ENCODE results near the gene RANBP10. TPM values are rescaled to one million over a fixed set of nuclear protein-coding genes. Genes with fewer than 3 reads are reported as not detected.
A peak's percentile ranks its signal among the peaks of the same experiment; 100 is the strongest.

The RANBP10 gene
- 15.5 and 15.6 TPM in 2 replicates for total RNA-seq (2021)
- long read RNA-seq, full-length matches to known transcripts: 18 of 35 reads
- long read RNA-seq, partial matches to known transcripts: 3 of 35 reads
- long read RNA-seq, other reads (novel, unspliced or antisense): 14 of 35 reads

DNA sequence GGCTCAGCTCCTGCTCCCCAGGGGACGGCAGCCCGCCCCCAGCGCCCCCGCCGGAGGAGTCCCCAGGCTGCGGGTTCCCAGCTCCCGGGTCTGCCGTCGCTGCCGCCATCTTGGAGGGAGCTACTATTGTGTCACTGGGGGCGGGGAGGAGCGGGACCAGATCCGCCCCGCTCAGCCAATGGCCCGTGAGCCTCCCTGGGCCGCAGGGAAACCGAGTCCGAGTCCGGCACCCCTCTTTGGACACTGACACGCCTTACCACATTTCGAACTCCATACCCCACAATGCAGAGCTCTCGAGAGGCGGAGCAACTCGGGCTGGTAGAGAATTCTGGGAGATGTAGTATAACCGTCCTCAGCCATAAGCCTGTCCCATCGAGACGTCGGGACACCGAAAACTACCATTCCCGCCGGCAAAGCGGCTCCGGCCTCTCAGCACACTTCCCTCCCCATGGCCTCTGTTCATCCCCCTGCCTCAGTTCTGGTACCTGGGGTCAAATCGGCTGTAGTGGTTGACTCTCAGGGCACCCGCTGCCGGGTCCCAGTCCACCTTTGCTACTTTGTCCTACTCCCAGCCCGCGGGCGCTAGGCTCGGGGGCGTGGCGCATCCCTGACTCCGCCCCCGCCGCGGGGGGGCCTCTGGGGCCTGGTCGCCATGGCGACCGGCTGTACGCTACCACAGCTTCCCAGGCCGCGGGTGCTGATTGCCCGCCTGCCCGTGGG, at the start of gene RANBP10, which contains the start of gene TSNAXIP1:
RANBP10 (minus strand) TSS at position 133 of the 720 bp plus-strand sequence; CDS start at position 109, 24 bp downstream.
TSNAXIP1 (plus strand) TSS at position 462 of the 720 bp plus-strand sequence. CDS start 261 bp downstream, outside the sequence.
- Histone ChIP-seq H3K4ac (ENCODE audit: low read depth, low read length) (no peak within 1 kb of the TSS), H2BK120ac (ENCODE audit: low read depth, low read length, poor library complexity, severe bottlenecking) (no peak within 1 kb of the TSS), H4K20me1 (ENCODE audit: control insufficient read depth, insufficient read depth, insufficient read length) (no peaks in the 10 kb centered on the region), H3K9ac (ENCODE audit: extremely low read depth, insufficient read length, low read length) (peak within 1 kb of the TSS; percentile 80), H2AFZ (ENCODE audit: low read length) (no peak within 1 kb of the TSS), H4K5ac (ENCODE audit: insufficient read length, low read depth, low read length) (no peak within 1 kb of the TSS), H2BK15ac (ENCODE audit: low read depth, low read length) (no peak within 1 kb of the TSS), H3K79me1 (ENCODE audit: insufficient read depth, low read depth, low read length, poor library complexity, severe bottlenecking) (peaks cover 3% of the 10 kb centered on the region), H4K8ac (replicated peaks; ENCODE audit: insufficient read length, low read depth, low read length) (no peak within 1 kb of the TSS), H4K91ac (ENCODE audit: insufficient read length, low read depth, low read length) (no peak within 1 kb of the TSS), H3K4me2 (ENCODE audit: insufficient read depth, insufficient read length, low read length) (peak within 1 kb of the TSS; percentile 88), H3K14ac (ENCODE audit: insufficient read depth, low read length) (peak within 1 kb of the TSS; percentile 49; the same call in 1 of the 2 replicates), H3K23me2 (ENCODE audit: insufficient read length, low read depth, low read length, poor library complexity, severe bottlenecking) (peaks cover 7% of the 10 kb centered on the region), H3K27me3 (ENCODE audit: insufficient read depth, low read length) (no peaks in the 10 kb centered on the region), H3K4me1 (ENCODE audit: insufficient read depth, low read length) (0 out of 2 replicates have a peak, but pooled peaks cover 3% of the 10 kb centered on the region), H2BK20ac (ENCODE audit: low read depth, low read length, poor library complexity, severe bottlenecking) (no peak within 1 kb of the TSS), H3K27ac (ENCODE audit: insufficient read length, low read depth, low read length) (no peak within 1 kb of the TSS), H3T11ph (ENCODE audit: low read length) (no peak within 1 kb of the TSS), H3K79me2 (ENCODE audit: insufficient read depth, low read length) (peaks cover 2% of the 10 kb centered on the region; the same call in 1 of the 2 replicates), H3K56ac (ENCODE audit: insufficient read length, low read depth, low read length) (no peak within 1 kb of the TSS), H3K9me3 (ENCODE audit: control insufficient read depth, low read depth, low read length) (no peaks in the 10 kb centered on the region), H2BK12ac (ENCODE audit: insufficient read length, low read depth, low read length) (no peak within 1 kb of the TSS), H3K18ac (ENCODE audit: insufficient read length, low read depth, low read length) (peak within 1 kb of the TSS; percentile 52), H2AK5ac (ENCODE audit: insufficient read length, low read length) (no peak within 1 kb of the TSS), H2BK5ac (ENCODE audit: insufficient read length, low read length) (no peak within 1 kb of the TSS), H3K23ac (ENCODE audit: insufficient read length, low read depth, low read length) (no peak within 1 kb of the TSS)
- Mint-ChIP-seq H3K4me3 (peak within 1 kb of the TSS; percentile 92 to 94), H3K4me1 (peaks cover 10 to 14% of the 10 kb centered on the region in 2 experiments), H3K27ac (peak within 1 kb of the TSS; percentile 91 to 100 (median 99)), H3K36me3 (ENCODE audit: insufficient read depth in 1 of 3, low read depth in 3 of 3) (peaks cover 11 to 32% (median 21%) of the 10 kb centered on the region in 3 experiments; a peak in 6 of 7 replicates), H3K27me3 (ENCODE audit: low read depth) (no peaks in the 10 kb centered on the region), H3K9me3 (no peaks in the 10 kb centered on the region)
- peak; percentile 99 for DNase-seq
- TF ChIP-seq, protein P1, sequence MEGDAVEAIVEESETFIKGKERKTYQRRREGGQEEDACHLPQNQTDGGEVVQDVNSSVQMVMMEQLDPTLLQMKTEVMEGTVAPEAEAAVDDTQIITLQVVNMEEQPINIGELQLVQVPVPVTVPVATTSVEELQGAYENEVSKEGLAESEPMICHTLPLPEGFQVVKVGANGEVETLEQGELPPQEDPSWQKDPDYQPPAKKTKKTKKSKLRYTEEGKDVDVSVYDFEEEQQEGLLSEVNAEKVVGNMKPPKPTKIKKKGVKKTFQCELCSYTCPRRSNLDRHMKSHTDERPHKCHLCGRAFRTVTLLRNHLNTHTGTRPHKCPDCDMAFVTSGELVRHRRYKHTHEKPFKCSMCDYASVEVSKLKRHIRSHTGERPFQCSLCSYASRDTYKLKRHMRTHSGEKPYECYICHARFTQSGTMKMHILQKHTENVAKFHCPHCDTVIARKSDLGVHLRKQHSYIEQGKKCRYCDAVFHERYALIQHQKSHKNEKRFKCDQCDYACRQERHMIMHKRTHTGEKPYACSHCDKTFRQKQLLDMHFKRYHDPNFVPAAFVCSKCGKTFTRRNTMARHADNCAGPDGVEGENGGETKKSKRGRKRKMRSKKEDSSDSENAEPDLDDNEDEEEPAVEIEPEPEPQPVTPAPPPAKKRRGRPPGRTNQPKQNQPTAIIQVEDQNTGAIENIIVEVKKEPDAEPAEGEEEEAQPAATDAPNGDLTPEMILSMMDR (conservative IDR thresholded peaks at IDR 0.05): no peak
- no CpG with 5 or more reads among the region's 54 CpGs for WGBS (ENCODE audit: extremely low coverage, insufficient read length, low lambda C conversion rate)
